ENCODE measurements around the gene ZNF462.

ZNF462 gene

DNA sequence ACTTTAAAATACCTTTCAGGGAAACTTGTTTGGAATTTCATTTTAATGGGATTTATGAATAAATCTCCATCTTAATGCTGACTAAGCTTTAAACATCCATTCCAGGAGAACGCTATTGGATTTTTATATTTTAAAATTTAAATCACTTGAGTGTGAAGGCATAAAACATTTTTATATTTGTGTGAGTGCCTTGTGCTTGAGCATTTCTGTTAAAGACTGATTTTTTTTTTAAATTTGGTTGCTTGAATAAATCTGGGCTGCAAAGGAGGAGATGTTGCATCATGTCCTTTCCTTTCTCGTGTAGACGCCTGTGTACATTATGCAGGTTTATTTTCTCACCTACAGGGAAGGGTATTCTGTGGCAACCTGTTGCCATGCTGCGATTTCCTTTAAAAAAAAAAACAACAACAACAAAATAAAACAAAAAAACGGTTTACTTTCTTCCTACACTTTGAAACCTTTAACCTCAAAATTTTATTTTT lies 108.1 kb downstream of the ZNF462 start:
- Histone ChIP-seq H3K4me1 (ENCODE audit: control insufficient read depth in 1 of 2, insufficient read depth in 1 of 2, low read depth in 1 of 2, low read length in 1 of 2) (no peaks in the 10 kb centered on the region), H3K27ac (no peak overlapping the region), H3K27me3 (no peaks in the 10 kb centered on the region), H3K36me3 (no peaks in the 10 kb centered on the region), H3K4me3 (ENCODE audit: low read depth in 1 of 2, low read length in 1 of 2) (no peak overlapping the region), H3K9me3 (no peaks in the 10 kb centered on the region)
- TF ChIP-seq, protein P1, sequence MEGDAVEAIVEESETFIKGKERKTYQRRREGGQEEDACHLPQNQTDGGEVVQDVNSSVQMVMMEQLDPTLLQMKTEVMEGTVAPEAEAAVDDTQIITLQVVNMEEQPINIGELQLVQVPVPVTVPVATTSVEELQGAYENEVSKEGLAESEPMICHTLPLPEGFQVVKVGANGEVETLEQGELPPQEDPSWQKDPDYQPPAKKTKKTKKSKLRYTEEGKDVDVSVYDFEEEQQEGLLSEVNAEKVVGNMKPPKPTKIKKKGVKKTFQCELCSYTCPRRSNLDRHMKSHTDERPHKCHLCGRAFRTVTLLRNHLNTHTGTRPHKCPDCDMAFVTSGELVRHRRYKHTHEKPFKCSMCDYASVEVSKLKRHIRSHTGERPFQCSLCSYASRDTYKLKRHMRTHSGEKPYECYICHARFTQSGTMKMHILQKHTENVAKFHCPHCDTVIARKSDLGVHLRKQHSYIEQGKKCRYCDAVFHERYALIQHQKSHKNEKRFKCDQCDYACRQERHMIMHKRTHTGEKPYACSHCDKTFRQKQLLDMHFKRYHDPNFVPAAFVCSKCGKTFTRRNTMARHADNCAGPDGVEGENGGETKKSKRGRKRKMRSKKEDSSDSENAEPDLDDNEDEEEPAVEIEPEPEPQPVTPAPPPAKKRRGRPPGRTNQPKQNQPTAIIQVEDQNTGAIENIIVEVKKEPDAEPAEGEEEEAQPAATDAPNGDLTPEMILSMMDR (IDR thresholded peaks at IDR 0.05), result no peak

DNA sequence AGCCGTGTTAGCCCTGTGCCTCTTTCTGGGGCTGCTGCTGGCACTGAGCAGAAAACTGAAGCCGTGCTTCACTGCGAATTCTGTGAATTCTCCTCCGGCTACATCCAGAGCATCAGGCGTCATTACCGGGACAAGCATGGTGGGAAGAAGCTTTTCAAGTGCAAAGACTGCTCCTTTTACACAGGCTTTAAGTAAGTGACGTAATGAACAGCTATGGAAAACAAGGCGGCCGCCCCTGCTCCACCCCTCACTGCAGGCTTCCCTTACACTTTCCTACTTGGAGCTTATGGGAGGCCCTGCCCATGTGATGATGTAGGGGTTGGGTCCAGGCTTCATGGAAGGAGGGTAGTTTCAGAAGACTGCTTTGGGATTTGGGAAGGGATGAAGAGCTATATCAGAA lies 109.1 kb downstream of the ZNF462 start:
- no peaks in the 10 kb centered on the region for H3K9me3 ChIP-seq
- H3K27me3 ChIP-seq, result no peaks in the 10 kb centered on the region
- H3K4me1 ChIP-seq (ENCODE audit: control insufficient read depth in 1 of 2, insufficient read depth in 1 of 2, low read depth in 1 of 2, low read length in 1 of 2), result no peaks in the 10 kb centered on the region
- H3K4me3 ChIP-seq (ENCODE audit: low read depth in 1 of 2, low read length in 1 of 2), result no peak overlapping the region
- TF ChIP-seq, protein P1 (IDR thresholded peaks at IDR 0.05), result no peak
- no peaks in the 10 kb centered on the region for H3K36me3 ChIP-seq
- H3K27ac ChIP-seq, result no peak overlapping the region

DNA sequence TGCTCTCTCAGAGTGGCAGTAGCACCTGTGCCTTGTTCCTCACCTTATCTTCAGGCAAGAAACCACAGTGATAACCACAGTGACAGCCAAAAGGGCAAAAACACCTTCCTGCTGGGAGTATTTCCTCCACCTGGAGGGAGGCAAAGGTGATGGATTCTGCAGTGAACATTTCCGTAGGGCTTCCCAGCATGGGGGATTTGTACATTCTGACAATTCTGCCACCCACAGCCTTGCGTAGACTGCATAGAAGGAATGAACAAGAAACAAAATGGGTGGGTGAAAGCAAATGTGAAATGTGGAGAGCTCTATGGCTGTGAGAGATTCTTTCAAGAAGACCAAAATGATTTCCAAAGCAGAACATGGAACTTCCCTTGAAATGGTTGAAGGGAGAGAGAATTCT lies 111.4 kb downstream of the ZNF462 start:
- Histone ChIP-seq H3K4me3 (ENCODE audit: low read depth in 1 of 2, low read length in 1 of 2) (no peak overlapping the region), H3K27me3 (no peaks in the 10 kb centered on the region), H3K27ac (no peak overlapping the region), H3K4me1 (ENCODE audit: control insufficient read depth in 1 of 2, insufficient read depth in 1 of 2, low read depth in 1 of 2, low read length in 1 of 2) (no peaks in the 10 kb centered on the region), H3K36me3 (no peaks in the 10 kb centered on the region), H3K9me3 (no peaks in the 10 kb centered on the region)
- TF ChIP-seq, protein P1 (IDR thresholded peaks at IDR 0.05), result no peak

DNA sequence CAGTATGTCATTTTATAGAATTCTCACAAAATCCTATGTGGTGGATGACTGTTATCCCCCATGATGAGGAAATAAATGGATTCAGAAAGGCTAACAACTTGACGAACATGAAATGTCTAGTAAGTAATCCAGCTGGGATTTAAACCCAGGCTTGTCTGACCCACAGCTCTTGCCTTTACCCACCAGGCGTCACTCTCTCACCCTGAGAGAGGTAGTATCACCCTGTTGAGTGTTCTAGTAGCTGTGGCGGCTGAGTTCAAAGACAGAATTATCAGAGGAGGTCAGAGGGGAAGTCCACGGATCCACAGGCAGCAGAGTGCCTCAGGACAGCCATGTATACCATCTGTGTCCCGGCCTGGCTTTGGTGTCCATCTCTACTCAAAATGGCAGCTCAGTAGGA lies 113.8 kb downstream of the ZNF462 start:
- H3K4me3 ChIP-seq (ENCODE audit: low read depth in 1 of 2, low read length in 1 of 2), result no peak overlapping the region
- no peaks in the 10 kb centered on the region for H3K4me1 ChIP-seq (ENCODE audit: control insufficient read depth in 1 of 2, insufficient read depth in 1 of 2, low read depth in 1 of 2, low read length in 1 of 2)
- H3K9me3 ChIP-seq, result no peaks in the 10 kb centered on the region
- no peaks in the 10 kb centered on the region for H3K27me3 ChIP-seq
- H3K27ac ChIP-seq, result no peak overlapping the region
- TF ChIP-seq, protein P1 (IDR thresholded peaks at IDR 0.05), result no peak
- H3K36me3 ChIP-seq, result no peaks in the 10 kb centered on the region

DNA sequence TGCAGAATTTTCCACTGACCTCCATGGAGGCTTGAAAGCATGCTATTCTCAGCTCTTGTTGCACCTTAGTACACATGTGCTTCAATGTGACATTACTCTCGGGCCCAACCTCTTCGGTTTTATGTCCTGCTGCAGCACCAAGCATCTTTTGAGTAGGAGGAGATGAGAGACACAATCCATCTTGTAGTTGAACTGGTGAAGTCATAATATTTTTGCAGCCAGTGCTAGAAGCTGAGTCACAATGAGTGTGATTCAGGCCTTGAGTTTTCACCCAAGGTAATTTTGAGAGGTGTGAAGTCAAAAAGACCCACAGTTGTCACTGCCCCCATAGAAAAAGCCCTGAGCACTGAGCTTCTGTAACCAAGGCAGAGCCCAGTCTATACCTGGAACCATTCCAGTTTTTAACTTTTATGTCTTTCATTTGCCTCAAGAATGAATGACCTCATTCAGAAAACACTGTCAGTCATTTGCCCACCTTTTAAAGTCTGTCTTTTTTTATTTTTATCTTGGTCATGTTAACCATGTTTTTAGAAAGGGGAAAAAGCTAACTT lies 117.7 kb downstream of the ZNF462 start:
- Histone ChIP-seq H3K9me3 (no peaks in the 10 kb centered on the region), H3K36me3 (no peaks in the 10 kb centered on the region), H3K27ac (no peak overlapping the region), H3K27me3 (no peaks in the 10 kb centered on the region), H3K4me3 (ENCODE audit: low read depth in 1 of 2, low read length in 1 of 2) (no peak overlapping the region), H3K4me1 (ENCODE audit: control insufficient read depth in 1 of 2, insufficient read depth in 1 of 2, low read depth in 1 of 2, low read length in 1 of 2) (no peaks in the 10 kb centered on the region)
- TF ChIP-seq, protein P1 (IDR thresholded peaks at IDR 0.05), result no peak
